Fibroblast of skin of left biceps (primary cell): ENCODE data around the gene CHMP3.
"Not testable (repeated sequence)": the region's sequence is repeated elsewhere in the genome, so short reads cannot be mapped to it uniquely, and the experiment has no call there.

Experiments
- DNase-seq, 2 experiments: peaks; one replicate each; pipeline ENCODE4 v3.0.0-alpha.2; 2013; ENCODE audit warnings: low read depth in 2 of 2

CHMP3 gene

DNA sequence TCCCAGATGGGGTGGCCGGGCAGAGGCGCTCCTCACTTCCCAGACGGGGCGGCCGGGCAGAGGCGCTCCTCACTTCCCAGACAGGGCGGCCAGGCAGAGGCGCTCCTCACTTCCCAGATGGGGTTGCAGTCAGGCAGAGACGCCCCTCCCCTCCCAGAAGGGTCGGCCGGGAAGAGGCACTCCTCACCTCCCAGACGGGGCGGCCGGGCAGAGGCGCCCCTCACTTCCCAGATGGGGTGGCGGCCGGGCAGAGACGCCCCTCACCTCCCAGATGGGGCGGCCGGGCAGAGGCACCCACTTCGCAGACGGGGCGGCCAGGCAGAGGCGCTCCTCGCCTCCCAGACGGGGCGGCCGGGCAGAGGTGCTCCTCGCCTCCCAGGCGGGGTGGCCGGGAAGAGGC, 13.8 kb downstream of the CHMP3 start:
- not testable (repeated sequence) for DNase-seq

- not testable (repeated sequence) for DNase-seq
Measured at GRCh38 chr2:86548913-86549396, 14.3 kb downstream of the CHMP3 start.

GRCh38 chr2:86548165-86548912, 14.9 kb downstream of the CHMP3 start:
- DNase-seq, result not testable (repeated sequence)

- not testable (repeated sequence) for DNase-seq
Measured at GRCh38 chr2:86545296-86545924, 17.8 kb downstream of the CHMP3 start.

- not testable (repeated sequence) for DNase-seq
Measured at GRCh38 chr2:86544278-86545099, 18.8 kb downstream of the CHMP3 start.

- no peak for DNase-seq
Measured at GRCh38 chr2:86543793-86544192, 19.4 kb downstream of the CHMP3 start.

DNA sequence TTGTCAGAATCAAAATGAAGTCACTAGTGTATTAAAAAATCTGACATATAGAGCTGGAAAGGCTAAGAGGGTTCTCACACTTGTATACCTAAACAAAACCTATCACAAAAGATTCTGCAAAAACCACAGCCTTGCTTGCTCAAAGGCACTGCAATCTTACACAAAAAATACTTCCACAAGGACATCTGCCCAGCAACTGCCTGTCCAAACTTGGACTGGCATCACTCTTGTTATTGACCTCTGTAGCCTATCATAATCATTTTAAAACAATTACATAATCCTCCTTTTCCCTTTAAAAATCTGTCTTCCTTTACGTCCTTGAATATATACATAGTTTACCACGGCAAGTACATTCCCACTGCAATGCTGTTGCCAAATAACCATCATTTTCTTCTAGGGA, 19.9 kb downstream of the CHMP3 start:
- DNase-seq, result no peak

- DNase-seq, result no peak
Measured at GRCh38 chr2:86542814-86543213, 20.4 kb downstream of the CHMP3 start.

- DNase-seq, result no peak
Measured at GRCh38 chr2:86541334-86541733, 21.9 kb downstream of the CHMP3 start.

GRCh38 chr2:86533589-86533988, 29.7 kb downstream of the CHMP3 start:
- DNase-seq, result no peak

- DNase-seq, result no peak
Measured at GRCh38 chr2:86525421-86526340, 37.6 kb downstream of the CHMP3 start.

- no peak for DNase-seq
Measured at GRCh38 chr2:86523491-86523890, 39.8 kb downstream of the CHMP3 start.

- DNase-seq, result no peak
Measured at GRCh38 chr2:86522711-86523110, 40.5 kb downstream of the CHMP3 start.

DNA sequence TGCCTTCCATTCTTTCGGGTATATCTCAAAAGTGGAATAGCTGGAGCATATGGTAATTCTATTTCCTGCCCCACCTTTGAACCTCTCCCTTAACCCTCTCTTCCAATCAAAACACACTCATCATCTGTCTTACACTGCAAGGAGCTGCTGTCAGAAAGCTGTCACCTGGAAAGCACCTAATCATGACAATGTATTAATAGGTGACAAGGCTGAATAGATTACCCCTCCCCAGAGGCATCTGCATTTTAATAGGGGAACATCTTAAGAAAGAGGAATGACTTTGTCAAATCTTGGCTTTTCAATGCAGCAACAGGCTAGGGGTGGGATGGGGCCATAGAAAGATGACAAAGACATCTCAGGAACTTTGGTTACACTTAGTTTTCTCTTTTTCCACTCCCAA, 41.3 kb downstream of the CHMP3 start:
- DNase-seq, result no peak

GRCh38 chr2:86520153-86520552, 43.1 kb downstream of the CHMP3 start:
- DNase-seq, result no peak

- no peak for DNase-seq
Measured at GRCh38 chr2:86519349-86519748, 43.9 kb downstream of the CHMP3 start.

DNA sequence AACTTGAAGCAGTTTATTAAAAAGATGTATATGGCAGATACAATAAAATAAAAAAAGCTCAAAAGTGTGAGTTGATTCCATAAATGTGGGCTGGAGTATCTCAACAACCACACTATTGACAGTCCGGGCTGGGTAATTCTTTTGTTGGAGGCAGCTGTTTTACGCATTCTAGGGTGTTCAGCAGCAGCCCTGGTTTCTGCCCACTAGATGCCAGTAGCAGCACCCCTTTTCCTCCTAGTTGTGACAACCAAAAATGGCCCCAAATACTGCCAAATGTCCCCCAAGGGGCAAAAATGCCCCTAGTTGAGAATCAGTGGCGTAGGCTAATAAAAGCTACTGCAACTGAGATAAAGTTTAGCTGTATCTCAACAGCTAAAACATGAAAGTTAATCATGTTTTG, 44.8 kb downstream of the CHMP3 start:
- DNase-seq, result no peak

GRCh38 chr2:86513948-86514660, 49.1 kb downstream of the CHMP3 start:
- no peak for DNase-seq

GRCh38 chr2:86512892-86513291, 50.4 kb downstream of the CHMP3 start:
- DNase-seq, result no peak

- no peak for DNase-seq
Measured at GRCh38 chr2:86512034-86512433, 51.2 kb downstream of the CHMP3 start.
